Measurements from ENCODE around the gene POLR1A. TPM values are rescaled to one million over a fixed set of nuclear protein-coding genes. Genes with fewer than 3 reads are reported as not detected.

Gene POLR1A
- total and polyA plus RNA-seq, 12 donors, result 3.9 to 25.8 (median 20.8) TPM

- Histone ChIP-seq H3K9me3 (no peaks in the 10 kb centered on the region), H3K36me3 (peaks cover 0 to 100% (median 81%) of the 10 kb centered on the region in 9 donors), H3K4me3 (no peak overlapping the region), H3K4me1 (no peaks in the 10 kb centered on the region), H3K27me3 (no peaks in the 10 kb centered on the region), H3K27ac (no peak overlapping the region)
- DNase-seq, result no peak
- TF ChIP-seq, protein P1, sequence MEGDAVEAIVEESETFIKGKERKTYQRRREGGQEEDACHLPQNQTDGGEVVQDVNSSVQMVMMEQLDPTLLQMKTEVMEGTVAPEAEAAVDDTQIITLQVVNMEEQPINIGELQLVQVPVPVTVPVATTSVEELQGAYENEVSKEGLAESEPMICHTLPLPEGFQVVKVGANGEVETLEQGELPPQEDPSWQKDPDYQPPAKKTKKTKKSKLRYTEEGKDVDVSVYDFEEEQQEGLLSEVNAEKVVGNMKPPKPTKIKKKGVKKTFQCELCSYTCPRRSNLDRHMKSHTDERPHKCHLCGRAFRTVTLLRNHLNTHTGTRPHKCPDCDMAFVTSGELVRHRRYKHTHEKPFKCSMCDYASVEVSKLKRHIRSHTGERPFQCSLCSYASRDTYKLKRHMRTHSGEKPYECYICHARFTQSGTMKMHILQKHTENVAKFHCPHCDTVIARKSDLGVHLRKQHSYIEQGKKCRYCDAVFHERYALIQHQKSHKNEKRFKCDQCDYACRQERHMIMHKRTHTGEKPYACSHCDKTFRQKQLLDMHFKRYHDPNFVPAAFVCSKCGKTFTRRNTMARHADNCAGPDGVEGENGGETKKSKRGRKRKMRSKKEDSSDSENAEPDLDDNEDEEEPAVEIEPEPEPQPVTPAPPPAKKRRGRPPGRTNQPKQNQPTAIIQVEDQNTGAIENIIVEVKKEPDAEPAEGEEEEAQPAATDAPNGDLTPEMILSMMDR (IDR thresholded peaks at IDR 0.05), result no peak
- no peak for ATAC-seq
- intact Hi-C loops (cut with DNase I), result no loop called here
- WGBS, 2 donors, result 92 to 94% methylated on average over 6 of the region's 6 CpGs
Observed at GRCh38 chr2:86143307-86143706, 37.6 kb upstream of the POLR1A start.

- TF ChIP-seq, protein P1 (IDR thresholded peaks at IDR 0.05), result no peak
- no peak overlapping the region for H3K4me3 ChIP-seq
- no peaks in the 10 kb centered on the region for H3K4me1 ChIP-seq
- peaks cover 0 to 100% (median 81%) of the 10 kb centered on the region in 9 donors for H3K36me3 ChIP-seq
- no peak overlapping the region for H3K27ac ChIP-seq
- ATAC-seq (no peak), DNase-seq (no peak)
- WGBS, 2 donors, result 74 to 86% methylated on average over 3 of the region's 3 CpGs
- no peaks in the 10 kb centered on the region for H3K9me3 ChIP-seq
- intact Hi-C loops (cut with DNase I), result no loop called here
- no peaks in the 10 kb centered on the region for H3K27me3 ChIP-seq
Observed at GRCh38 chr2:86142436-86143257, 37.0 kb upstream of the POLR1A start.

- H3K36me3 ChIP-seq, result peaks cover 0 to 100% (median 81%) of the 10 kb centered on the region in 9 donors
- intact Hi-C loops (cut with DNase I), result no loop called here
- DNase-seq (no peak), ATAC-seq (peak in 5 of 8 donors; percentile 21 to 67 (median 49))
- no peak overlapping the region for H3K4me3 ChIP-seq
- no peaks in the 10 kb centered on the region for H3K9me3 ChIP-seq
- WGBS, 2 donors, result 68 to 80% methylated on average over 4 of the region's 4 CpGs
- no peak overlapping the region for H3K27ac ChIP-seq
- H3K4me1 ChIP-seq, result no peaks in the 10 kb centered on the region
- TF ChIP-seq, protein P1 (IDR thresholded peaks at IDR 0.05), result no peak
- no peaks in the 10 kb centered on the region for H3K27me3 ChIP-seq
Observed at GRCh38 chr2:86140969-86141392, 35.3 kb upstream of the POLR1A start.

GRCh38 chr2:86139981-86140380 lies 34.3 kb upstream of the POLR1A start:
- H3K4me1 ChIP-seq, result no peaks in the 10 kb centered on the region
- H3K36me3 ChIP-seq, result peaks cover 0 to 100% (median 81%) of the 10 kb centered on the region in 9 donors
- DNase-seq (no peak), ATAC-seq (no peak)
- H3K9me3 ChIP-seq, result no peaks in the 10 kb centered on the region
- 94 to 95% methylated on average over 4 of the region's 4 CpGs for WGBS, 2 donors
- H3K4me3 ChIP-seq, result no peak overlapping the region
- TF ChIP-seq, protein P1 (IDR thresholded peaks at IDR 0.05), result no peak
- intact Hi-C loops (cut with DNase I), result loop anchor here in 1 of 10 donors (5.0 kb wide), 1 partner anchor 32 kb away; no protein-coding TSS in a partner anchor
- H3K27me3 ChIP-seq, result no peaks in the 10 kb centered on the region
- H3K27ac ChIP-seq, result no peak overlapping the region
